UCSD-AML1 (cell line): ENCODE measurements around the gene EHMT1.

Source experiments
- DNase-seq: peaks from one replicate; lab custom pipeline; 2025; ENCODE audit not compliant: unreplicated experiment; lab: John Stamatoyannopoulos, UW

EHMT1 gene

GRCh38 chr9:137671721-137672120 lies 52.9 kb downstream of the EHMT1 start:
- DNase-seq: no peak

- DNase-seq: no peak
Observed at GRCh38 chr9:137672907-137673791, 54.3 kb downstream of the EHMT1 start.

GRCh38 chr9:137673886-137674285 lies 55.1 kb downstream of the EHMT1 start:
- no peak for DNase-seq

GRCh38 chr9:137674307-137674975 lies 55.6 kb downstream of the EHMT1 start:
- no peak for DNase-seq

- no peak for DNase-seq
Observed at GRCh38 chr9:137674976-137675320, 56.1 kb downstream of the EHMT1 start.

GRCh38 chr9:137676998-137677397 lies 58.2 kb downstream of the EHMT1 start:
- DNase-seq: no peak

GRCh38 chr9:137678202-137678601 lies 59.4 kb downstream of the EHMT1 start:
- DNase-seq: no peak

- no peak for DNase-seq
Observed at GRCh38 chr9:137679249-137679648, 60.4 kb downstream of the EHMT1 start.

GRCh38 chr9:137679695-137680305 lies 61.0 kb downstream of the EHMT1 start:
- DNase-seq: no peak

GRCh38 chr9:137680444-137681358 lies 61.9 kb downstream of the EHMT1 start:
- DNase-seq: no peak

- no peak for DNase-seq
Observed at GRCh38 chr9:137682428-137683105, 63.8 kb downstream of the EHMT1 start.

- DNase-seq: no peak
Observed at GRCh38 chr9:137683262-137683864, 64.6 kb downstream of the EHMT1 start.

GRCh38 chr9:137685035-137685740 lies 66.4 kb downstream of the EHMT1 start:
- no peak for DNase-seq

- no peak for DNase-seq
Observed at GRCh38 chr9:137685741-137686420, 67.1 kb downstream of the EHMT1 start.

- no peak for DNase-seq
Observed at GRCh38 chr9:137688261-137688660, 69.5 kb downstream of the EHMT1 start.

GRCh38 chr9:137688725-137689124 lies 69.9 kb downstream of the EHMT1 start:
- DNase-seq: no peak

- no peak for DNase-seq
Observed at GRCh38 chr9:137689745-137690529, 71.1 kb downstream of the EHMT1 start.
